Measurements from ENCODE around the gene TMX4.

- TF ChIP-seq ZNF114 (CRISPR knock-in tag; IDR thresholded peaks at IDR 0.05) (no peak), CTCF (conservative IDR thresholded peaks at IDR 0.05; ENCODE audit: low read depth in 2 of 2) (no peak), EZH2 (IDR thresholded peaks at IDR 0.05; ENCODE audit: low read depth, unreplicated experiment) (no peak), EZH2phosphoT487 (IDR thresholded peaks at IDR 0.05; ENCODE audit: unreplicated experiment) (no peak), POLR2AphosphoS5 (IDR thresholded peaks at IDR 0.05; ENCODE audit: low read depth) (no peak)
Measured at GRCh38 chr20:7967199-7967844, 52.2 kb downstream of the TMX4 start.

Data from GM23338 (cell line).